ENCODE measurements around the gene USE1.

USE1 gene

DNA sequence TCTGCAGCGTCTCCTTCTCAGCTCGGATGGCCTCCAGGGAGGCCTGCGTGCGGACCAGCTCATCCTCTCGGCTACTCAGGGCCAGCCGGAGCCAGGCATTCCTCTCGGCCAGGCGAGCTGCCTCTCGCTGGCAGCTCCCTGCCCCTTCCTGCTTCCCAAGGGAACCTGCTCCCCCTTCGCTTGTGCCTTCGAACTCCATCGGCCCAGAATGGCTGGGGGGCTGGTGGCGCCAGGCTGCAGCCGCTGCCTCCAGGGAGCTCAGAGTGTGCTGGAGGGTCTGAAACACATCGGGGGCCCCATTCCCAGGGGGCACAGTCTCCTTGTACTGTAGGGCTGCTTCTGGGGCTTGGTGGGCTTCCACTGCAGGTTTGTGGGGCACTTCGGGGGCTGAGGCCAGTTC lies 47.4 kb downstream of the USE1 start:
- TF ChIP-seq, protein P1, sequence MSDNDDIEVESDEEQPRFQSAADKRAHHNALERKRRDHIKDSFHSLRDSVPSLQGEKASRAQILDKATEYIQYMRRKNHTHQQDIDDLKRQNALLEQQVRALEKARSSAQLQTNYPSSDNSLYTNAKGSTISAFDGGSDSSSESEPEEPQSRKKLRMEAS (IDR thresholded peaks at IDR 0.05; ENCODE audit: low read depth, low read length): no peak
- no peak for TF ChIP-seq POLR2A (IDR thresholded peaks at IDR 0.05; ENCODE audit: extremely low read depth, insufficient read length)
- H3K4me3 ChIP-seq (ENCODE audit: low read depth, low read length): no peak overlapping the region
- DNase-seq (ENCODE audit: low read depth): no peak

DNA sequence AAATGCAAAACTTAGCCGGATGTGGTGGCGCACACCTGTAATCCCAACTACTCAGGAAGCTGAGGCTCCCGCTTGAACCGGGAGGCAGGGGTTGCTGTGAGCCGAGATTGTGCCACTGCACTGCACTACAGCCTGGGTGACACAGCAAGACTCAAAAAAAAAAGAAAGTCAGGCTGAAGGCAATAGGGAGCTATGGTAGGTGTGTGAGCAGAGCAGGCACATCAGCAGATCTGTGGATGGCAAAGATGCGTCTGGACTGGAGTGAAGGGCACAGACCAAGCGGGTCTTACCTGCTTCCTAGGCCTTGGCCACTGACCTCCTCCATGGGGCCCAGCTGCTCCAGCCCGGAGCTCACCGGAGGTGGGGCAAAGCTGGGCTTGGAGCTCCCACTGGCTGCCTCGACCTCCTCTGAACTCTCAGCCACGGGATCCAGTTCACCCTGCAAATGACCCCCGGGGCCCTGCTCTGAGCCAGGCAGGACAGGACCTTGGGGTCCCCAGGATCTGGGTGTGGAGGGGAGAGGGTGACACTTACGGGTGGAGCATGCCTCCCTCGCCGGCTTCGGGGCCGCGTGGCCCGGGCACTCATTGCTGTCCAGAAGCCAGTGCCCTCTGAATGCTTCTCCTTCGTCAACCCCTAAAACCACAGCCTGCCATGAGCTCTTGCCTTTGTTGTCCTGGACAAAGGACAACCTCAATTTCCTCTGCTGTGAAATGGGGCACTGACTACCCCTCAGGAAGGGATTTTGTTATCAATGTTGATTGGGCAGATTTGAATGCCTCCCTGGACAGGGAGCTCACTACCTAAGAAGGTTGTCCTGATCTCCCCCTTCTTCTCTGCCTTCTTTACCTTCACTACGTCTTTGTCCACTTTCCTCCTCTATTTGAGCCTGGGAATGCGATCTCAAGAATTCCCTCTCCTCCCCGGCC lies 48.8 kb downstream of the USE1 start:
- no peak overlapping the region for H3K4me3 ChIP-seq (ENCODE audit: low read depth, low read length)
- DNase-seq (ENCODE audit: low read depth): no peak
- no peak for TF ChIP-seq MYC (IDR thresholded peaks at IDR 0.05; ENCODE audit: low read depth, low read length)
- TF ChIP-seq POLR2A (IDR thresholded peaks at IDR 0.05; ENCODE audit: extremely low read depth, insufficient read length): no peak
- TF ChIP-seq, protein P1 (IDR thresholded peaks at IDR 0.05; ENCODE audit: low read depth, low read length): no peak
- TF ChIP-seq, protein P2, sequence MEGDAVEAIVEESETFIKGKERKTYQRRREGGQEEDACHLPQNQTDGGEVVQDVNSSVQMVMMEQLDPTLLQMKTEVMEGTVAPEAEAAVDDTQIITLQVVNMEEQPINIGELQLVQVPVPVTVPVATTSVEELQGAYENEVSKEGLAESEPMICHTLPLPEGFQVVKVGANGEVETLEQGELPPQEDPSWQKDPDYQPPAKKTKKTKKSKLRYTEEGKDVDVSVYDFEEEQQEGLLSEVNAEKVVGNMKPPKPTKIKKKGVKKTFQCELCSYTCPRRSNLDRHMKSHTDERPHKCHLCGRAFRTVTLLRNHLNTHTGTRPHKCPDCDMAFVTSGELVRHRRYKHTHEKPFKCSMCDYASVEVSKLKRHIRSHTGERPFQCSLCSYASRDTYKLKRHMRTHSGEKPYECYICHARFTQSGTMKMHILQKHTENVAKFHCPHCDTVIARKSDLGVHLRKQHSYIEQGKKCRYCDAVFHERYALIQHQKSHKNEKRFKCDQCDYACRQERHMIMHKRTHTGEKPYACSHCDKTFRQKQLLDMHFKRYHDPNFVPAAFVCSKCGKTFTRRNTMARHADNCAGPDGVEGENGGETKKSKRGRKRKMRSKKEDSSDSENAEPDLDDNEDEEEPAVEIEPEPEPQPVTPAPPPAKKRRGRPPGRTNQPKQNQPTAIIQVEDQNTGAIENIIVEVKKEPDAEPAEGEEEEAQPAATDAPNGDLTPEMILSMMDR (IDR thresholded peaks at IDR 0.05; ENCODE audit: low read depth, low read length): no peak

DNA sequence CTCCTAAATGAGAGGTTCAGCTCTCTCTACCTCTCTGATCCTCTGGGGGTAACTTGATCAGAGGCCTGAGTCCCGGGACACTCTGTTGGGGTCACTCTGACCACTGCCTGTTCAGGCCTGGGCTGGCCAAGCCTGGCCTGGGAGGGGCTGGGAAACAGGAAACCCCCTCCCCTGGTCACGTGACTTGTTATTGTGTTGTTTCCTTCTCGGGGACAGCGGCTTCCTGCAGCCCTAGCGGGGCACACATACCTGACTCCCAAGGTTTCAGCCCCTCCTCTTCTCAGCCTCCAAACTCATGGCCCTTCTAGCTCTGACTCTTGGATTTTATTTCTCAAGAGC lies 49.5 kb downstream of the USE1 start, which contains the start of gene USHBP1:
TSS of gene USHBP1 (minus strand) at position 105 of the 339 bp plus-strand sequence. CDS start 446 bp downstream, outside the sequence.
- DNase-seq (ENCODE audit: low read depth): no peak
- TF ChIP-seq, protein P2 (IDR thresholded peaks at IDR 0.05; ENCODE audit: low read depth, low read length): no peak
- TF ChIP-seq MYC (IDR thresholded peaks at IDR 0.05; ENCODE audit: low read depth, low read length) (no peak), POLR2A (IDR thresholded peaks at IDR 0.05; ENCODE audit: extremely low read depth, insufficient read length) (no peak)
- TF ChIP-seq, protein P1 (IDR thresholded peaks at IDR 0.05; ENCODE audit: low read depth, low read length): no peak
- no peak within 1 kb of the TSS for H3K4me3 ChIP-seq (ENCODE audit: low read depth, low read length)

DNA sequence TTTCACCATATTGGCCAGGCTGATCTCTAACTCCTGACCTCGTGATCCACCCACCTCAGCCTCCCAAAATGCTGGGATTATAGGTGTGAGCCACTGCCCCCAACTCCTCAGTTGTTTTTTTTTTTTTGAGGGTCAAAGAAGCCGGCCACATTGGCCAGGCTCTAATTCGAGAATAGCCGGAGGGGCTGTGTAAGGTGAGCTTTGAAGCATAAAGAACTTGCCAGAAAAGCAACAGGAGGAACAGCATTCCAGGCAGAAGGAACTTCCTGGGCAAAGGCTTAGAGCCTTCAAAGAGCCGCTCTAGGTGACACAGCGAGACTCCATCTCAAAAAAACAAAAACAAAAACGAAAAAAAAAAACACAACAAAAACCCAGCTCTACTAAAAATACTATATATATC lies 50.9 kb downstream of the USE1 start:
- TF ChIP-seq POLR2A (IDR thresholded peaks at IDR 0.05; ENCODE audit: extremely low read depth, insufficient read length) (no peak), MYC (IDR thresholded peaks at IDR 0.05; ENCODE audit: low read depth, low read length) (no peak)
- TF ChIP-seq, protein P2 (IDR thresholded peaks at IDR 0.05; ENCODE audit: low read depth, low read length): no peak
- TF ChIP-seq, protein P1 (IDR thresholded peaks at IDR 0.05; ENCODE audit: low read depth, low read length): no peak
- DNase-seq (ENCODE audit: low read depth): no peak
- no peak overlapping the region for H3K4me3 ChIP-seq (ENCODE audit: low read depth, low read length)

DNA sequence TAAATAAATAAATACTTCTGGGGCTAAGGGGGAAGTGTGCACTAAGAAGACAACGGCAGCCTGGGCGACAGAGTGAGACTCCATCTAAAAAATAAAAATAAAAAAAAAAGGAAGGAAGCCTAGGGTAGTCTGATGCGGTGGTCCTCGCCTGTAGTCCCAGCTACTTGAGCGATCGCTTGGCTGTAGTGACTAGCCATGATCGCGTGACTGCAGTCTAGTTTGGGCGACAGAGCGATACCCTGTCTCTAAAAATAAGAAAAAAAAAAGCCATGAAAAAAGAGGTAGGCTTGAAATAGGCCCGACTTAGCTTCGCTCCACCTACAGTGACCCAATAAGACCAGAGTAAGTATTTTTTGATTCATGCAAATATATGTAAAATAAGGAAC lies 51.4 kb downstream of the USE1 start:
- no peak overlapping the region for H3K4me3 ChIP-seq (ENCODE audit: low read depth, low read length)
- peak; percentile 33 for DNase-seq (ENCODE audit: low read depth)
- TF ChIP-seq MYC (IDR thresholded peaks at IDR 0.05; ENCODE audit: low read depth, low read length): no peak
- TF ChIP-seq, protein P1 (IDR thresholded peaks at IDR 0.05; ENCODE audit: low read depth, low read length): no peak
- TF ChIP-seq POLR2A (IDR thresholded peaks at IDR 0.05; ENCODE audit: extremely low read depth, insufficient read length): no peak
- TF ChIP-seq, protein P2 (IDR thresholded peaks at IDR 0.05; ENCODE audit: low read depth, low read length): no peak

Data from NB4 (cell line).